ENCODE measurements around the gene NAALAD2.
"Not testable (repeated sequence)": the region's sequence is repeated elsewhere in the genome, so short reads cannot be mapped to it uniquely, and the experiment has no call there.

NAALAD2 gene

DNA sequence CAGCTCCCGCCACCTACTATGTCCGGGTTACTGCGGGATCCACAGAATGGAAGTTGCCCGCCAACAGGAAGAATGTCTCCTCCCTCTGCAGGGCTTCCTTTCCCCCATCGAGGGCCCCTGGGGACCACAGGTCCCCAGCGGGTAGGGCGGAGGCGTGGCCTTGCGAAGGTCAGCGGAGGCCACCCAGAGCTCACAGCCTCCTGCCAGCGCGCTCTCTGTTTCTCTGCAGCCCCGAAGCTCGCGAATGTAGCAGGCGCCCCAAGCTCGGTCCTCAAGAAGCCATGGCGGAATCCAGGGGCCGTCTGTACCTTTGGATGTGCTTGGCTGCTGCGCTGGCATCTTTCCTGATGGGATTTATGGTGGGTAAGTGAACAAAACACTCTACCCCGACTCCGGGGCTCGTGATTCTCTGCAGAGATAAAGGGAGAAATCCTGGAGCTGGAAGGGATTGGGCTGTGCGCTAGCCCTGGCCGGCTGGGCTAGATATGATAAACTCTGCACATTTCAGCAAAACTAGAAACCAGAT is at the start of gene NAALAD2:
Gene NAALAD2, plus strand, starts transcription at position 186 of the 526 bp plus-strand sequence. Its CDS starts 96 bp downstream, at position 282.
- DNase-seq (ENCODE audit: low read depth in 3 of 3) = peak in 1 of 3 donors; percentile 0

DNA sequence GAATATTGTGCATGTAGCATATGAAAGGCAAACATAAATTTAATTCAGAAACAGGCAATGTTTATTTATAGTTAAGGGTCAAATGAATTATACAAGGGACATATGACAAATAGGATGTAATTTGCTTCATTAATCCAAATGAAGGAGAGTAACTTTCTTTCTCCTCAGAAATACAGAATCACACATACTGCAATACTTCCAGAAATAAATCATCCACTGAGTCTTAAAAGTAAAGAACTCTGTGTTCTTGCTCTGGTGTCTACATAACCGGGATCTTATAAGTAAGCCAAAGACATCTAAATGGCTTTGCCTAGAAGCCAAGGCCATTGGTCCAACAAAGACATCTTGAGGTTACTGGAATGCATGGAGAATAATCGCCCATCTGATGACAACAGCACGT is 48.8 kb upstream of the NAALAD2 start, which contains the start of gene UBTFL1:
Gene UBTFL1, plus strand, starts transcription at position 301 of the 400 bp plus-strand sequence. Its CDS starts 0 bp downstream, at position 301.
- DNase-seq (ENCODE audit: low read depth in 3 of 3) = not testable (repeated sequence)

- DNase-seq (ENCODE audit: low read depth in 3 of 3) = not testable (repeated sequence)
These were observed 45.7 kb upstream of the NAALAD2 start for GRCh38 chr11:90088731-90089130.

GRCh38 chr11:90095230-90095924 is 39.1 kb upstream of the NAALAD2 start:
- not testable (repeated sequence) for DNase-seq (ENCODE audit: low read depth in 3 of 3)

DNA sequence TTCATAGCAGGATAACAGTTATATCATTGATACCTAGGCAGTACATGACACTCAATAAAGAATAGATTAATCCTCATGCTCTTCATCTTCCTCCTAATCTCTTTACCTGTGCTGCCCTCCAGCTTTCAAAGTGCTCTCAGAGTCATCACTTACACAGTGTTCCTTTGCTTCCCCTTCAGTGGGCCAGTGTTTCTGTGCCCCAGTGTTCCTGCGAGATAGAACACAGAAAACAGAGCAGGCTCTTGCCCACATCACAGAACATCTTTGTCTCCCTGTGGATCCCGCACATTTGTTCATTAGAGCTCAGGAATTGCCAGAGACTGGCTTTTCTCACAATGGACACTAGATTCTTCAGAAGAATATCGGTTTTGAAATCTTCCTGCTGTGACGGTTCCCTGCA is 36.2 kb upstream of the NAALAD2 start:
- not testable (repeated sequence) for DNase-seq (ENCODE audit: low read depth in 3 of 3)

- no peak for DNase-seq (ENCODE audit: low read depth in 3 of 3)
These were observed 34.0 kb upstream of the NAALAD2 start for GRCh38 chr11:90100431-90100830.

- DNase-seq (ENCODE audit: low read depth in 3 of 3) = no peak
These were observed 20.9 kb upstream of the NAALAD2 start for GRCh38 chr11:90113541-90113940.

DNA sequence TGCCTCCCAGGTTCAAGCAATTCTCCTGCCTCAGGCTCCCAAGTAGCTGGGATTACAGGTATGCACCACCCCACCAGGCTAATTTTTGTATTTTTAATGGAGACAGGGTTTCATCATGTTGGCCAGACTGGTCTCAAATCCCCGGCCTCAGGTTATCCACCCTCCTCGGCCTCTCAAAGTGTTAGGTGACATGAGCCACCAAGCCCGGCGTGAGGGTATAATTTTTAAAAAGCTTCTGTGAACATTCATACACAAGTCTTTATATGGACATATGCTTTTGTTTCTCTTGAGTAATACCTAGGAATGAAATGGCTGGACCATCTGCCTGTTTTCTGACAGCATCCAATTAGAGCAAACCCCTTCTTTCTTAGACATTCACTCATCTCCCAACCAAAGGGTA is 14.3 kb upstream of the NAALAD2 start:
- DNase-seq (ENCODE audit: low read depth in 3 of 3) = no peak

DNA sequence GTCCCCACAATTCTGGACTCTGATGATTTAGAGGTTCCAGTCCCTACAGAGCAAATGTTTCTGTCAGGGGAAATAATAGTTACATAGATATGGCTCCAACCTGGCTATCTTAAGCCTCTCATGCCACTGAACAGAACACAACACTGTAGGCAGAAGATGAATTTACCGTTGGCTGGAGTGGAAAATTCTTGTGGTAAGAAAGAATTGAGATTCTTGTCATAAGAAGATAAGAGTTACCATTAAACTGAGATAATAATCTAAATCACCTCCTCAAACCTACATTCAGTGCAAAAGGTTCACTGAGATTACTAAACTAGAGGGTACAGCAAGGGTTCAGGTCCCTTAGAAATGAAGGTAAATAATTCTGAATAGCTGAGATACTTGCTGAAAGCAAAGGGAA is 10.1 kb upstream of the NAALAD2 start:
- DNase-seq (ENCODE audit: low read depth in 3 of 3) = no peak

- DNase-seq (ENCODE audit: low read depth in 3 of 3) = no peak
These were observed 9.5 kb upstream of the NAALAD2 start for GRCh38 chr11:90124946-90125345.

DNA sequence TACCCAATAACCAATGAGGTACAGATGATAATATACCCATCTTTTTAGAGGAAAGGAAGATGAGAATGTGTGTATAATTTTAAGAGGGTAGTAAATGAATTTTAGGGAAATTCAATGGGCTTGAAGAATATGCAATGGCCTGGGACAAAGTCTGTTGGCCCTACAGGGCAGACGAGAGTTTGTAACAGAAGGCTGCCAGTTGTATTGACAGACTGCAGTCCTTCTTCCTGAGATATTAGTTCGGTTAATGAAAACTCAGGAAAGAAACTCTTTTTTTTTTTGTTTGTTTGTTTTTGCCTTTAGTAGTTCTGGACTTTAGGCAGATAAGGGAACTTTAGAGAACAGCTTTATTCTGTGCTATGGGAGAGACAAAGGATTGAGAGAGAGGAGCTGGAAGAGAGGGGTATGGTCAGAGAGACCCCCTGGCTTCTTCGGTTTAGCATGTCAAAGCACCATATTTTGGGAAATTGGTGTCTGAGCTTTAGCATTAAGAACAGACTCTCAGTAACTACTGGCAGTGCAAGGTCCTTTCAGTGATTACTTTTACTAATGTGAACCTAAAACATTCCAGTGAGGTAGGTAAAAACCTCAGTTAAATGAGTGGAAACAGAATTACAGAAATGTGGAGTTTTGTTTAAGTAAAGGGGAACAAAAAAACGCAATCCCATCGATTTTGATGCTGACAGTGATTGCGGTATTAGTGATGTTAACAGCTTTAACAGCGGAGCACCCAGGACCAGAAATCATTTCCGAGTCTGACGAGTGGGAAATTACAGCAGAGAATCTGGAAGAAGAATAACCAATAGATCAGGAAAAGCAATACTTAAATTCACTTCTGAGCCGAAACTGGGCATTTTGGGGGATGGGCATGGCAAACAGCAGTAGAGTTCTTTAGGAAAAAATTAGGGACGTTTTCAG is 644 bp upstream of the NAALAD2 start:
- no peak for DNase-seq (ENCODE audit: low read depth in 3 of 3)

DNA sequence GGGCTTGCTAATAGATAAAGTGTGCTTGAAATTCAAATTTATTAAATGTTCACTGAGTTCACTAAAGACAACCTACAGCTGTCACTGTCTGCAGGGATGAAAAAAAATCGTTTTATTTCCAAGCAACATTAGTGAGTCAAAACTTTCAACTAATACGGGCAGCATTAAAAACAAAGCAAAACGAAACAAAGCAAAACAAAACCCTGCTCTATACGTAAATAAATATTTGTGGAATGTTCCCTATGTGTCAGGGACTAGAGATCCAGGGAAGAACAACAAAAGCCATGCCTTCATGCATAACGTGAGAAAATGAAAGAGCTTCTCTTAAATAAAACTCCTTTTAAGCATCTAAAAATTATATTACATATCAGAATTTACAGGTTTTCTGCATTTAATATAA is 553 bp downstream of the NAALAD2 start:
- DNase-seq (ENCODE audit: low read depth in 3 of 3) = no peak

DNA sequence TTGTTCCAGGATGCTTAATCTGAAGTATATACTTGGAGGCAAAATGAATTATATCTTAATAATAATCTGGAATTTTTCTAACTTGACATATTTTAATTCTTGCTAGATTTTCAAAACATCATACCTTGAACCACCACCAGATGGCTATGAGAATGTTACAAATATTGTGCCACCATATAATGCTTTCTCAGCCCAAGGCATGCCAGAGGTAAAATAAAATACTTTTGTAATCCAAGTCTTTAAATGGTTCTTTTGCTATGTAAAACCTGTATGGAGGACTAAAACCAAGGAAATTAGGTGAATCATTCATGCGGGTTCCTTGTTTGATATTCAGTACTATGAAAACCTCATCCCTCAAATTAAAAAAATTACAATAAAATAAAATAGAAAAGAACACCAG is 14.4 kb downstream of the NAALAD2 start:
- DNase-seq (ENCODE audit: low read depth in 3 of 3) = no peak

- not testable (repeated sequence) for DNase-seq (ENCODE audit: low read depth in 3 of 3)
These were observed 32.6 kb downstream of the NAALAD2 start for GRCh38 chr11:90166982-90167573.

- not testable (repeated sequence) for DNase-seq (ENCODE audit: low read depth in 3 of 3)
These were observed 33.2 kb downstream of the NAALAD2 start for GRCh38 chr11:90167704-90168103.

- no peak for DNase-seq (ENCODE audit: low read depth in 3 of 3)
These were observed 34.1 kb downstream of the NAALAD2 start for GRCh38 chr11:90168571-90168970.

DNA sequence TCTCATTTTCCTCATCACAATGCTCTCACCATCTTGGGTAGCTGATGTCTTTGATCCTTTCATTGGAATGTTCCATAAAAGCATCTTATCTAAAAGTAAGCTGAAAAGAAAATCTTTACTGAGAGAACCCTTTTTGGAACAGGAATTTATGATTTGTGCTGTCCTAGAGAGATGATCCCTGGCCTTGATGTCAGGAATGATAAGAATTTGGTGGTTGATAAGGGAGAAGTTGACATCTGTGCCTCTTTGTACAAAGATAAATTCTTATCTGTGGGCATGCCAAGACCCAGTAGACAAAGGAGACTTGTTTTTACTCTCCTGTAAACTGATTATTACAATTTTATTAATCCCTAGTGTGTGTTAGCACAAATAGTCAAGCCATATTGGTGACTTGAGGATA is 36.9 kb downstream of the NAALAD2 start:
- no peak for DNase-seq (ENCODE audit: low read depth in 3 of 3)

GRCh38 chr11:90176069-90176468 is 41.6 kb downstream of the NAALAD2 start:
- no peak for DNase-seq (ENCODE audit: low read depth in 3 of 3)

GRCh38 chr11:90178751-90179150 is 44.3 kb downstream of the NAALAD2 start:
- no peak for DNase-seq (ENCODE audit: low read depth in 3 of 3)

DNA sequence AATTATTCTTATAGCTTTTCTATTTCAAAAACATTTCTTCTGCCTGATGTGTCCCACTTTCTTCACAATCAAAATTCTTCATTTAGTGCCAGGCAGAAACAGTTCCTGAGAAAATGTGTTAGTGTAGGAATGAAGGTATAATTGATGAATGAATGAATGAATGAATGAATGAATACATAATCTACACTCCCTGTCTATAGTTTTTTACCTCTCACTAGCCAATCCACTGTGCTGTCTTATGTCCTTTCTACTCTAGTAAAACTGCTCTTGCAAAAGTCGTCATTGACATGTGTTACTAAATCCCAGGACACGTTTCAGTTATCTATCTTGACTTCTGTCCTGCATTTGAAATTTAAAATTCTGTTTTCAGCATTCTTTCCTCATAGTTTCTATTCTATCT is 45.5 kb downstream of the NAALAD2 start:
- no peak for DNase-seq (ENCODE audit: low read depth in 3 of 3)

GRCh38 chr11:90187839-90188238 is 53.4 kb downstream of the NAALAD2 start:
- DNase-seq (ENCODE audit: low read depth in 3 of 3) = no peak

DNA sequence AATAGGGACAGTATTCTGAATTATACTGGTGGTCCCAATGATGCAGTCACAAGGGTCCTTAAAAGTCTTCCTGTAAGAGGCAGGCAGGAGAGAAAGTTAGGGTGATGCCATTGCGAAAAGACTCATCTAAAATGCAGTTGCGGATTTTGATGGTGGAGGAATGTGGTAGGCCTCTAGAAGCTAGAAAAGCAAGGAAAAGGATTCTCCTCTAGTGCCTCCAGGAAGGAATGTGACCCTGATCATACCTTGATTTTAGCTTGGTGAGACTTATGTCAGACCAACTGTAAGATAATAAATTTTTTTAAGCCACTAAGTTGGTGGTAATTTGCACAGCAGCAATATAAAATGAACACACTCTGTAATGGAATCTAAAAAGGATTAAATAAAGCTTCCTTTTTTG is 54.5 kb downstream of the NAALAD2 start:
- DNase-seq (ENCODE audit: low read depth in 3 of 3) = no peak
